IgD-negative memory B cell (primary cell): Measurements from ENCODE around the gene KIAA1328. TPM values are rescaled to one million over a fixed set of nuclear protein-coding genes. Genes with fewer than 3 reads are reported as not detected.
"Not testable (repeated sequence)": the region's sequence is repeated elsewhere in the genome, so short reads cannot be mapped to it uniquely, and the experiment has no call there.

Source experiments
- H3K27ac Mint-ChIP-seq, 3 donors: one replicate each; pipeline ENCODE4 v1.8.0; 2020 to 2022; ENCODE audit warnings: mild to moderate bottlenecking in 3 of 3, mixed read lengths in 3 of 3, moderate library complexity in 1 of 3
- H3K27me3 Mint-ChIP-seq: one replicate; pipeline ENCODE4 v1.8.0; 2021; ENCODE audit warnings: mixed read lengths
- H3K36me3 Mint-ChIP-seq: one replicate; pipeline ENCODE4 v1.8.0; 2020; ENCODE audit warnings: mild to moderate bottlenecking, mixed read lengths
- H3K4me1 Mint-ChIP-seq, 3 donors: one replicate each; pipeline ENCODE4 v1.8.0; 2020 to 2022; ENCODE audit warnings: mixed read lengths in 3 of 3, mild to moderate bottlenecking in 1 of 3
- H3K4me3 Mint-ChIP-seq, 4 donors: one replicate each; pipeline ENCODE4 v1.8.0; 2020 to 2022; ENCODE audit warnings: mild to moderate bottlenecking in 4 of 4, mixed read lengths in 4 of 4, moderate library complexity in 3 of 4
- H3K9me3 Mint-ChIP-seq, 3 donors: one replicate each; pipeline ENCODE4 v1.8.0; 2020 to 2021; ENCODE audit warnings: mixed read lengths in 3 of 3, mild to moderate bottlenecking in 1 of 3
- polyA plus RNA-seq: library from polyadenylated mRNA; unstranded; fragments of 300-500 nt; fragmentation: Illumina TruSeq; gene quantifications from one replicate; pipeline ENCODE4 v1.2.3, GENCODE V29; 2021

Gene KIAA1328
- polyA plus RNA-seq, 1 donor from 2014 or later, result 12.6 TPM

DNA sequence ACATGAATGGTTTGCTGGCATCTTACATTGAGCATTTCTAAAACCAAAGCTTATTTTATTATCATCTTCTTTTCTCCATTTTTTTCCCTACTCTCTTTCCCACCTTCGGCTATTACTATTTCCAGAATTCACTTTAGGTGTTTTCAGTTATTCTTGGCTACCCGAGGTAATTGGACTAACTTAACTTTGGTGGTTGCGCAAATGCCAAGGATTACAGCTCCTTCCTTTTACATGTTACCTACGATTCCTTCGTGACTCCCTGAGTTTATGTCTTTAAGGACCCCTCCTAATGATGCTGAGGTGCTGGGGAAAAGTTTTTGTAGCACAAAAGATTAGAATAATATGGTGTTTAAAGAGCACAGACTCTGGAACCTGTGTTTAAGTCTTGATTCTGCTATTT, 14.3 kb downstream of the KIAA1328 start:
- H3K27me3 Mint-ChIP-seq, result no peaks in the 10 kb centered on the region
- H3K9me3 Mint-ChIP-seq, result peaks cover 0 to 3% (median 0%) of the 10 kb centered on the region in 3 donors
- no peak overlapping the region for H3K4me3 Mint-ChIP-seq
- H3K36me3 Mint-ChIP-seq, result peaks cover 11% of the 10 kb centered on the region
- no peak overlapping the region for H3K27ac Mint-ChIP-seq
- H3K4me1 Mint-ChIP-seq, result peaks cover 0 to 1% (median 0%) of the 10 kb centered on the region in 3 donors

DNA sequence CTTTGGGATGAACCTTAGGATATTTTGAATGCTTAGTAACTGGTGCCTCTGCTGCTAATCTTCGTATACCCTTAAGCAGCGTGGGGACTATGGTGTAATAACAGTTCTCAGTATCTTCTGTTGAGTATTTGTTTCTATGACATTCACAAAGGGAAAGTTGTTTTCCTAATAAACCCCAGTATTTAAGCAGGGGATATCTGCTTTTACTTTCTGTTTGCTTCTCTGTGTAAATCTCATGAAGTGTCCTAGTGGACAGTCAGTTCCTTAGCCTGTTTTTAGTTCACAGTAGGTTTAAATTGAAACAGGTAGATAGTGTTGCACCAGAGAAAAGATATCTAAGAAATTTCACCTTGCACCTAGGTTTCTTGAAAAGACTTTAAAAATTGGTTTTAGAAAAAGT, 14.9 kb downstream of the KIAA1328 start:
- Mint-ChIP-seq H3K27ac (no peak overlapping the region), H3K27me3 (no peaks in the 10 kb centered on the region), H3K4me3 (no peak overlapping the region), H3K36me3 (peaks cover 8% of the 10 kb centered on the region), H3K4me1 (peaks cover 0 to 1% (median 0%) of the 10 kb centered on the region in 3 donors), H3K9me3 (peaks cover 0 to 3% (median 0%) of the 10 kb centered on the region in 3 donors)

DNA sequence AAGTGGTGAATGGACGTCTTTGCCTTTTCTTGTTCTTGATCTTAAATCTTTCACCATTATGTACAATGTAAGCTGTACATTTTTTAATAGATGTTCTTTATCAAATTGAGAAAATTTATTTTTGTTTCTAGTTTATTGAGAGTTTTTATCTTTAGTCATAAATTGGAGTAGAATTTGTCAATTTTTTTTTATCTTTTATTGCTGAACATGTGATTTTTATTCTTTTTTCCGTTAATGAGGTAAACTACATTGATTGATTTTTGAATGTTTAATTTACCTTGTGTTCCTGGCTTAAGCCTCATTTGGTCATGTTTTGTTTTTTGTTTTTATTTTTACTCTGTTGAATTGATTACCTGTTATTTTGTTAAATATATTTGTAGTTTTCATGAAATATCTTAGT, 19.7 kb downstream of the KIAA1328 start:
- H3K27me3 Mint-ChIP-seq, result no peaks in the 10 kb centered on the region
- peaks cover 1 to 15% (median 7%) of the 10 kb centered on the region in 3 donors for H3K9me3 Mint-ChIP-seq
- no peak overlapping the region for H3K27ac Mint-ChIP-seq
- H3K4me3 Mint-ChIP-seq, result no peak overlapping the region
- H3K4me1 Mint-ChIP-seq, result no peaks in the 10 kb centered on the region
- peaks cover 24% of the 10 kb centered on the region for H3K36me3 Mint-ChIP-seq

DNA sequence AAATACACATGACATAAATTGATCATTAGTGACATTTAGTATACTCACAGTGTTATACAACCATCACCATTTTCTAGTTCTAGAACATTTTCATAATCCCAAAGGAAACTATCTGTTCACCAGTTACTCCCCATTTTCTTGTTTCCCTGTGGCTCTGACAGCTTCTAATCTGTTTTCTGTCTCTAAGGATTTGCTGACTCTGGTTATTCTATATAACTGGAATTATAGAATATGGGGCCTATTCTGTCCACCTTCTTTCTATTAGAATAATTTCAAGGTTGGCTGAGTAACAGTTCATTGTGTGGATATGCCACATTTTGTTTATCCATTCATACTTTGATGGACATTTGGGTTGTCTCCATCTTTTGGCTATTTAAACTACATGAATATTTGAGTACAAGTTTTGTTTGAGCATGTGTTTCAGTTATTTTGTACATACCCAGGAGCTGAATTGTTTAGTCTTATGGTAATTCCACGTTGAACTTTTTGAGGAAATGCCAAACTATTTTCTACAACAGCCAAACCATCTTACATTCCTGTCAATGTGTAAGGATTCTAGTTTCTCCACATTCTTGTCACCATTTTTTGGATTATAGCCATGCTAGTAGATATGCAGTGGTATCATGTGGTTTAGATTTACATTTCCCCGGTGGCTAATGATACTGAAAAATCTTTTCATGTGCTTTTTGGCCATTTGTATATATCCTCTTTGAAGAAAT, 20.5 kb downstream of the KIAA1328 start:
- no peaks in the 10 kb centered on the region for H3K27me3 Mint-ChIP-seq
- no peaks in the 10 kb centered on the region for H3K4me1 Mint-ChIP-seq
- no peak overlapping the region for H3K4me3 Mint-ChIP-seq
- peaks cover 27% of the 10 kb centered on the region for H3K36me3 Mint-ChIP-seq
- H3K9me3 Mint-ChIP-seq, result peaks cover 1 to 15% (median 7%) of the 10 kb centered on the region in 3 donors
- no peak overlapping the region for H3K27ac Mint-ChIP-seq

DNA sequence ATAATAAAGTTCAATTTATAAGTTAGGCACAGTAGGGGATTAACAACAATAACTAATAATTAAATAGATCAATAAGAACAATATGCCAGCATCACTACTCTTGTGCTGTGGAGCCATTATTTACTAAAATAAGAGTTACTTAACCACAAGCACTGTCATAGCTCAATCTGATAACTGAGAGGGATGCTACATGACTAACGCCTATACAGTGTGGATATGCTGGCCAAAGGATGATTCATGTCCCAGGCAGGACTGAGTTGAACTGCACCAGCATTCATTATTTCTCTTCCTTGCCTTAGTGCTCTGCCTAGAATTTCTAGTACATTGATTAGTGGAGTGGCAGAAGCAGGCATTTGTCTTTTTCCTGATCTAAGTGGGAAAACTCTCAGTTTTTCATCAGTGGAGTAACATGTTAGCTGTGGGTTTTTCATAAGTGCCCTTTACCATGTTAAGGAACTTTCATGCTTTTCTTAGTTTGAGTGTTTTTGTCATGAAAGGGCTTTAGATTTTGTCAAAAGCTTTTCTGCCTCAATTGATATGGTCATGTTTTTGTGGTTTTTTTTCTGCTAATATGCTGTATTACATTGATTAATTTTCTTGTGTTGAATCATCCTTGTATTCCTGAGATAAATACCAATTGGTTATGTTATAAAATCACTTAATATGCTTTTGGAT, 21.7 kb downstream of the KIAA1328 start:
- Mint-ChIP-seq H3K27me3 (no peaks in the 10 kb centered on the region), H3K4me3 (no peak overlapping the region), H3K27ac (no peak overlapping the region), H3K36me3 (peaks cover 30% of the 10 kb centered on the region), H3K9me3 (peaks cover 1 to 15% (median 7%) of the 10 kb centered on the region in 3 donors), H3K4me1 (no peaks in the 10 kb centered on the region)

- Mint-ChIP-seq H3K36me3 (peaks cover 33% of the 10 kb centered on the region), H3K4me3 (no peak overlapping the region), H3K27me3 (no peaks in the 10 kb centered on the region), H3K9me3 (peaks cover 1 to 15% (median 7%) of the 10 kb centered on the region in 3 donors), H3K27ac (no peak overlapping the region), H3K4me1 (no peaks in the 10 kb centered on the region)
These were observed 22.3 kb downstream of the KIAA1328 start for GRCh38 chr18:36851202-36851590.

DNA sequence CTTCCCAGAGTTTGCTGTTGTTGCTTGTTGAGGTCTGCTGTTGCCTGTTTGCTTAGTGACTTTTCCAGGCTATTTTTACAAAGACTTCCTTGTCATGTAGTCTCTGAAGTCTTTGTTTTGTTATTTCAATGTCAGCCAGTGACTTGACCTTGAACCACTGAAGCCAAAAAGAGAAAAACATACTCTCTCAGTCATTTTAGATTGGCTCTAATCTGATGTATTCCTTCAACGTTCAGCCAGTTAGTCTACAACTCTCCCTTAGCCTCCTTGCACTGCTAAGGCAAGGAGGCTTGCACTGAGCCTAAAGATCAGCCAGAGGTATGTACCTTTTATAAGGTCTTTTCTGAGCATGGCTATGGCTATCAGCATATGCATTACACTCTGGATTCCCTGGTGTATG, 27.9 kb downstream of the KIAA1328 start:
- H3K9me3 Mint-ChIP-seq, result peaks cover 1 to 8% (median 7%) of the 10 kb centered on the region in 3 donors
- H3K4me1 Mint-ChIP-seq, result no peaks in the 10 kb centered on the region
- no peak overlapping the region for H3K27ac Mint-ChIP-seq
- peaks cover 33% of the 10 kb centered on the region for H3K36me3 Mint-ChIP-seq
- no peaks in the 10 kb centered on the region for H3K27me3 Mint-ChIP-seq
- no peak overlapping the region for H3K4me3 Mint-ChIP-seq

DNA sequence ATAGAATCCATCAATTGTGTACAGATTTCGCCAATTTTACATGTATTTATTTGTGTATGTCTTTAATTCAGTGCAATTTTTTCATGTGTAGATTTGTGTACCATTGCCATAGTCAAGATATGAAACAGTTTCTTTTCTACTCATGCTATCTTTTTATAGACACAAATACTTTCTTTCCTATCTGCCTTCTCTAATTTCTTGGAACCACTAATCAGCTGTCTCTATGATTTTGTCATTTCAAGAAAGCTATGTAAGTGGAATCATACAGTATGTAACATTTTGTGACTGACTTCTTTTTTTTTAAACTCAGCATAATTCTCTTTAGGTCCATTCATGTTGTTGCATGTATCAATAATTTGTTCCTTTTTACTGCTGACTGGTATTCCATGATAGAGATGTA, 33.3 kb downstream of the KIAA1328 start:
- no peak overlapping the region for H3K27ac Mint-ChIP-seq
- no peaks in the 10 kb centered on the region for H3K27me3 Mint-ChIP-seq
- H3K36me3 Mint-ChIP-seq, result peaks cover 29% of the 10 kb centered on the region
- H3K4me3 Mint-ChIP-seq, result no peak overlapping the region
- H3K9me3 Mint-ChIP-seq, result no peaks in the 10 kb centered on the region
- peaks cover 0 to 2% (median 0%) of the 10 kb centered on the region in 3 donors for H3K4me1 Mint-ChIP-seq

DNA sequence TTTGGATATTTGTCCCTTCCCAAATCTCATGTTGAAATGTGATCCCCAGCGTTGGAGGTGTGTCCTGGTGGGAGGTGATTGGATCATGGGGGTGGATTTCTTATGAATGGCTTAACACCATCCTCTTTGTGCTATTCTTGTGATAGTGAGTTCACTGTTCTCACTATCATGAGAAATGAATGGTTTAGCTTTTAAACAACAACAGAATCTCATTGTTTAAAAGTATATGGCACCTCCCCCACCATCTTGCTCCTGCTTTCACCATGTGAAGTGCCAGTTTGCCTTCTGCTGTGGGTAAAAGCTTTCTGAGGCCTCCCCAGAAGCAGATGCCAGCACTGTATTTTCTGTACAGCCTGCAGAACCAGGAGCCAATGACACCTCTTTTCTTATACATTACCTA, 38.1 kb downstream of the KIAA1328 start:
- H3K4me1 Mint-ChIP-seq, result peaks cover 0 to 4% (median 0%) of the 10 kb centered on the region in 3 donors
- H3K9me3 Mint-ChIP-seq, result no peaks in the 10 kb centered on the region
- peaks cover 23% of the 10 kb centered on the region for H3K36me3 Mint-ChIP-seq
- H3K27ac Mint-ChIP-seq, result no peak overlapping the region
- no peak overlapping the region for H3K4me3 Mint-ChIP-seq
- no peaks in the 10 kb centered on the region for H3K27me3 Mint-ChIP-seq

GRCh38 chr18:36871801-36872200, 42.9 kb downstream of the KIAA1328 start:
- Mint-ChIP-seq H3K36me3 (peaks cover 11% of the 10 kb centered on the region), H3K4me3 (no peak overlapping the region), H3K27ac (no peak overlapping the region), H3K9me3 (peaks cover 0 to 8% (median 1%) of the 10 kb centered on the region in 3 donors), H3K4me1 (peaks cover 1 to 5% (median 2%) of the 10 kb centered on the region in 3 donors), H3K27me3 (no peaks in the 10 kb centered on the region)

DNA sequence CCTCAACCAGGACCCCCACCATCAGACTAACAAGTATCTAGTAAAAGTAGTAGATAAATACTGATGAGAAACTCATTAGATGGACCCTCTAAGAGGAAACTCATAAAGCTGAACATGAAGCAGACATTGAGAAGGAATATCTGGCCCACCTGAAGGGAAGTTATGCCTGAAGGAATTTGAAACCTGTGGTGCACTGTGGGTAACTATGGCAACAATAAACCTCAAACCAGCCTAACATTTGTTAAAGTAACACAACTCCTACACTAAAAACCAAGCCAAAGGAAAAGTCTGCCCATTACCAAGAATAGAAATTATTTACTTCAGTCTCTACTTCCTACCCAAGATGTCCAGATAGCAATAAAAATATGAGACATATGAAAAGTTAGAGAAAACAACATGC, 43.4 kb downstream of the KIAA1328 start:
- H3K9me3 Mint-ChIP-seq, result peaks cover 0 to 10% (median 1%) of the 10 kb centered on the region in 3 donors
- no peak overlapping the region for H3K4me3 Mint-ChIP-seq
- H3K4me1 Mint-ChIP-seq, result peaks cover 1 to 5% (median 2%) of the 10 kb centered on the region in 3 donors
- peaks cover 11% of the 10 kb centered on the region for H3K36me3 Mint-ChIP-seq
- no peak overlapping the region for H3K27ac Mint-ChIP-seq
- H3K27me3 Mint-ChIP-seq, result no peaks in the 10 kb centered on the region

DNA sequence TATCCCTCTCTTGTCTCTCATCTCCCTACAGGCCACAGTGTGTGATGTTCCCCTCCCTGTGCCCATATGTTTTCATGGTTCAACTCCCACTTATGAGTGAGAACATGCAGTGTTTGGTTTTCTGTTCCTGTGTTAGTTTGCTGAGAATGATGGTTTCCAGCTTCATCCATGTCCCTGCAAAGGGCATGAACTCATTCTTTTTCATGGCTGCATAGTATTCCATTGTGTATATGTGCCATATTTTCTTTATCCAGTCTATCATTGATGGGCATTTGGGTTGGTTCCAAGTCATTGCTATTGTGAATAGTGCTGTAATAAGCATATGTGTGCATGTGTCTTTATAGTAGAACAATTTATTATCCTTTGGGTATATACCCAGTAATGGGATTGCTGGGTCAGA, 44.9 kb downstream of the KIAA1328 start:
- H3K9me3 Mint-ChIP-seq, result peaks cover 0 to 13% (median 1%) of the 10 kb centered on the region in 3 donors
- H3K4me1 Mint-ChIP-seq, H3K4me3 Mint-ChIP-seq, H3K27ac Mint-ChIP-seq, H3K27me3 Mint-ChIP-seq: not testable (repeated sequence)
- peaks cover 11% of the 10 kb centered on the region for H3K36me3 Mint-ChIP-seq

- H3K36me3 Mint-ChIP-seq, H3K27ac Mint-ChIP-seq, H3K9me3 Mint-ChIP-seq, H3K4me1 Mint-ChIP-seq, H3K27me3 Mint-ChIP-seq, H3K4me3 Mint-ChIP-seq: not testable (repeated sequence)
These were observed 50.9 kb downstream of the KIAA1328 start for GRCh38 chr18:36879796-36880195.

GRCh38 chr18:36885981-36886380, 57.1 kb downstream of the KIAA1328 start:
- peak overlapping the region in 1 of 4 donors; percentile 37 for H3K4me3 Mint-ChIP-seq
- H3K27ac Mint-ChIP-seq, result no peak overlapping the region
- H3K4me1 Mint-ChIP-seq, result peaks cover 0 to 6% (median 5%) of the 10 kb centered on the region in 3 donors
- no peaks in the 10 kb centered on the region for H3K9me3 Mint-ChIP-seq
- H3K27me3 Mint-ChIP-seq, result no peaks in the 10 kb centered on the region
- peaks cover 13% of the 10 kb centered on the region for H3K36me3 Mint-ChIP-seq

DNA sequence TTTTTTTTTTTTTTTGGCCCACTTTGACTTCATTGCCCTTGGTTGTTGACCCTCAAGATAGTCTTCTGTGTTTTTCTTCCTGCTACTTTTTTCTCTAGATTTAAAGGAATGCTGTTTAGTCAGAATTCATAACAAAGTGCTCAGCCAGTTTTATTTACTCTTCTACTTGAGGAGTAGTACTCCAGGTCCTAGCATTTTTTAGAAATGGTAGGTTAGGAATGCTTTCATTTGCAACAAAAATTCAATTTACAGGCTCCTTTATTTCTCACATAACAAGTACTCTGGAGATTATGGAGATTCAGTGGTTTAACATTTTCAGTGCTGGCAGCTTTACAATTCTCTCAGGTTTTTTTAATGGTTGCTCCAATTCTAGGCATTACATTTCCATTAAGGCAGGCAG, 58.2 kb downstream of the KIAA1328 start:
- peaks cover 18% of the 10 kb centered on the region for H3K36me3 Mint-ChIP-seq
- H3K4me1 Mint-ChIP-seq, result peaks cover 0 to 5% (median 4%) of the 10 kb centered on the region in 3 donors
- H3K27me3 Mint-ChIP-seq, result no peaks in the 10 kb centered on the region
- H3K4me3 Mint-ChIP-seq, result no peak overlapping the region
- no peak overlapping the region for H3K27ac Mint-ChIP-seq
- H3K9me3 Mint-ChIP-seq, result no peaks in the 10 kb centered on the region

GRCh38 chr18:36887864-36888263, 58.9 kb downstream of the KIAA1328 start:
- H3K36me3 Mint-ChIP-seq, result peaks cover 21% of the 10 kb centered on the region
- no peaks in the 10 kb centered on the region for H3K9me3 Mint-ChIP-seq
- H3K27me3 Mint-ChIP-seq, result no peaks in the 10 kb centered on the region
- H3K4me1 Mint-ChIP-seq, result peaks cover 0 to 5% (median 4%) of the 10 kb centered on the region in 3 donors
- H3K27ac Mint-ChIP-seq, result no peak overlapping the region
- no peak overlapping the region for H3K4me3 Mint-ChIP-seq
